Kidney tubule cell (primary cell): ENCODE results near the gene PRPF38B.
"Not testable (repeated sequence)": the region's sequence is repeated elsewhere in the genome, so short reads cannot be mapped to it uniquely, and the experiment has no call there.

ENCODE experiments used
- DNase-seq: peaks from one replicate; pipeline ENCODE4 v3.0.0-alpha.2; 2018; ENCODE audit warnings: low spot score

The PRPF38B gene

DNA sequence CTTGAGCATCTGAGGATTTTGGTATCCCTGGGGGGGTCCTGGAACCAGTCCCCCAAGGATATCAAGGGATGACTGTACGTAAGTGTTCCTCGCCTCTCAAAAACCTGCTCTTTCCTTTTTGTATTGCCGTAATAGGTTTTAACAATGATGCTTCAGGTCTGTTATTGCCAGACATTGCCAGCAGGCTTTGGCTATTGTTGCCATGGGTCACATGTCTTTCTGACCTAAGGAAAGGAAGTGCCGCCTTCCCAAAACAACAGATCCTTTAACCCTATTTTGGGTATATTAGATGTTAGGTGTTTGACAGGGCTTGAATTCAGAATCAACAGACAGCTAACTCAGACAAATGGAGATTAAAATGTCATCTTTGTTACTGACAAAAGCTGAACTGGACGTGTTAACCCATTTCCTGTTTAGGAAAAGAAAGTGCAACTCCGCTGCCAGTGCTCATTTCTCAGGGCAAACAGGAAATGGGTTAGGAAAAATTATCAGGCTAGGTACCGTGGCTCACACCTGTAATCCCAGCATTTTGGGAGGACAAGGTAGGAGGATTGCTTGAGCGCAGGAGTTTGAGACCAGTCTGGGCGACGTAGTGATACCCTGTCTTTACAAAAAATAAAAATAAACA lies 12.4 kb upstream of the PRPF38B start:
- DNase-seq = no peak

DNA sequence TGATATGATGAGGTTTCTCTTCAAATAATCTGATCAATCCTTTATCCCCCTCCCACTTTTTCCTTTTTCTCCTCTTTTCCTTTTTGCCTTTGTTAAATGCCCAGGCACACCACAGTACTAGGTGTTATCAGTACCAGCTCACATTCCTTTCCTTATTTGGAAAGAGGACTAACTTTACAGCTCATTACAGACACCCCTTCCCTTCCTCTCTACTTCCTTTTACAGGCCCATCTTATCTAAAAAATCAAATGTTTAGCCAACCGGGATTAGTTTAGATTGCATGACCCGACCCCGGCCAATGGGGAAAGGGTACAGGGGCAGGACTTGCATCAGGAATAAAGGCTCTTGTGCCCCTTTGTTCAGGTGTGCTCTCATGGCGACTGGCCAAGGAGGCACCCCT lies 10.4 kb upstream of the PRPF38B start:
- peak; percentile 26 for DNase-seq

DNA sequence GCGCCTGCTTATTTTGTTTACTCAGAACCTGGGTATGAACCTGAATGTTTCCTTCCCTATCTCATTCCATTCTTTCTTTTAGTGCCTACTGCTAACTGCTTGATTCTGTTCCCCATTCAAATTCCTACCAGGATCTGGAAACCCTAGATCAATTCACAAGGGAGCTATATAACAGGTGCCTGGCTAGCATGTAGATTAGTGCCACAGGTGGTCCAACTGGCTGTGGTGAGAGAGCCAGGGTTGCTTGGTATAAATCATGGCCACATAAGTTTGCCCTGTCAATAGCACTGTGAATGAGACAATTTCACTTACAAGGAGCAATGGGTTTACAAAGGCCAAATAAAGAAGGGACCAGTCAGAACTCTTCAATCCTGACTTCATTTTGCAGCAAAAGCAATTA lies 6.6 kb upstream of the PRPF38B start:
- no peak for DNase-seq

DNA sequence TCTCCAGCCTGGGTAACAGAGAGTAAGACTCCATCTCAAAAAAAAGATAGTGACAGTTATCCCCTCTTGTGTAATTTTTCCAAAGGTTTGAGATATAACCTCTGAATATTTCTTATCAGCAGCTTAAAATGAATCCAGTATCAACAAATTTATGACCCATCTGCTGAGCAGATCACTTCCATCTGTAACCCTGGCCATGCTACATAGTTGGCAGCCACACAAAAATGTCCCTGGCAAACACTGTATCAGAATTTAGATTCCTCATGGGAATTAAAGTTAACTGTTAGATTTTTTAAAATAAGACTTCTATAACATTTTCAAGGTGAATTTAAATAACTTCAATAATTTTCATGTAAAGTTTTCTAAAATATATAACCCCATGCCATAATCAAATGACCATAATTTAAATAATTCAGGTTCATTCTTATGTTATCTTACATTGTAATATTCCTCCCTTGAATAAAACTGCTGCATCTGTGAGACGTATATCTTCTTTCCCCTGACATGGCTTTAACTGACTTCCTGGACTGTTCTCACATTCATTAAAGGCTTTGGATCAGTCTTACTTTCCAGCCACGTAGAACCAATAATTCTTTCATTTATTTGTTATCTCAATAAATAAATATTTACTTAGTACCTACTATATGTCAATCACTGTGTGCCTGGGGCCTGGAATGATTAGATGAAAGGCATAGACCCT lies 5.3 kb upstream of the PRPF38B start:
- DNase-seq = no peak

DNA sequence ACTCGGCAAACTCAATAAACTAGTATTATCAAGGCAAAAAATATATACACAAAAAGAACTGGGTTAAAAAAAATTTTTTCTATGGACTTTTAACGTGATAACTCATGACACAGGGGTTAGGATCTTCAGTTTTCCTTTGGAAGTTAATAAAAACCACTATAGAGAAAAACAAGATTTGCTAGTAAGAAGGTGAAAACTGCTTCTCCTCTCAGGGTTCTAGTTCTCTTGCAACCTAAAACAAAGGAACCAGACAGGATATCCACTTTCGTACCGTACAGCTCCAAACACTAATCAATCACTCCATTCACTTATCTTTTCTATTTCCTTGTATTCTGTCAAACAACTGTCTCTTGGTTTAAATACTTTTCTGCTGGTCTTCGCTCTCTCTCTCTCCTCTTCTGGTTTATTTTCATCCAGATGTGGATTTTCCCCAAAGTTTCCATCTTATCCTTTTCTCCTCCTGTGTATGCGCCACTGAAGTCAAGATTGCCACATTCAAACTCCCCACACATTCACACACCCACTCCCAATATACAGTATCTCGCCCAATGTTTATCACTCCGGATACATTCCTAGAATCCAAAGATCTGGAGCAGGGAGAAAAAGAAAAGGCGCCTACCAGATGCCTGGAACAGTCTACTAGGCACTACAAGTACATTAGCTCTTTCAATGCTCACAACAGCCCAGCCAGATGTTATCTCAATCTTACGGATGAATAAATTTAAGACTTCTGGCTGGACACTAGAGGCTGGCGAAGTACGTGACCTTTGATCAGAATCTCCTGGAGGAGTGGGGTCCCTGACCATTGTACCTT lies 775 bp upstream of the PRPF38B start:
- DNase-seq = peak; percentile 25

DNA sequence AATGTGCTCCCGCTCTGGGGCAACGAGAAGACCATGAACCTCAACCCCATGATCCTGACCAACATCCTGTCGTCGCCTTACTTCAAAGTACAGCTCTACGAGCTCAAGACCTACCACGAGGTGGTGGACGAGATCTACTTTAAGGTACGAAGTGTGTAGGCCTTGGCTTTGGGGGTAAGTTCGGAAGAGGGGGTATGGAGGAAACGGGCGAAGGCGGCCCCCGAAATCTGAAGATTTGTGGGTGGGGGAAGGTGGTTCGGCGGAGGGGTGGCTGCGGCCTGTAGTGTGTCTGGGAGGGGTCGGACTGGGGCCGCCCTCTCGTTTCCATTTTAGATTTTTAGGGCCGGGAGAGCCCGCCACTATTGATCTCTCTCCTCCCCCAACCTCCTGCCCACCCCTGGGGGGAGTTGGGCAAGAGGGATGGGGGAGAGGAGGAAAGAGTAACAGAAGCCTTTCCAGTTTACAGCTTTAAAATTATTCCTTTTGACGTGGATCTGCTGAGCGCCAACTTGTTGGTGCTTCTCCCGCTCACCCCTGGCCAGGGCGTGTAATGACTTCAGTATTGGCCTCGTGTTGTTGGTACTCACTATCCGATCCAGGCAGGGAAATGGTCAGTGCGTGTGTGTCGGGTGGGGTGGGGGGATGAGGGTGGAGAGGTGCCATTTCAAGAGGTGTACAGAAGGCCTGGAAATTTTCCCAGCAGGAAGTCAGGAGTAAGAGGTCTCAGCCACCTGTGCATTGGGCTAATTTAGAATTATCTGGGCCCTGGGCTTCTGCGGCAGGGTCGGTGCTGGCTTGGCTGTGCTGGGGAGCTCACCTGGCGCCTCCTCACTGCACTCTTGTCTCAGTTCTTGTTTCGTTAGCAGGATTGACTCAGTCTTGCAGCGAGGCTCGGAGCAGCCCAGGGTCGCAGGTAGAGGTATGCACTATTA lies 880 bp downstream of the PRPF38B start:
- DNase-seq = peak; percentile 70

DNA sequence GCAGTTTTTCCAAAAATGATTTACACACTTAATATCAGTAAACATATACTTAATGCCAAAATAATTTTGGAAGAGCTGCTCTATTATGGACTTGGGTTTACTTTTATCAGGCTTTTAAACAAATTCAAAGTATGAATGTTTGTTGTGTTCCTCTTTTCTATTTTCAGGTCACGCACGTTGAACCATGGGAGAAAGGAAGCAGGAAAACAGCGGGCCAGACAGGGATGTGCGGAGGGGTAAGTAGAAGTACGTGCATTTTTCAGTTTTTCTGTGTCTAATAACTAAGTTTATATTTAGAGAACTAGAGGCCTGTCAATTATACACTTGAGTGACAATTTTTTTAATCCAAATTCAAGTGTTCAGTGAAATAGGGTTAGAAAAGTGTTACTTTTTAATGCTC lies 3.4 kb downstream of the PRPF38B start:
- DNase-seq = no peak

DNA sequence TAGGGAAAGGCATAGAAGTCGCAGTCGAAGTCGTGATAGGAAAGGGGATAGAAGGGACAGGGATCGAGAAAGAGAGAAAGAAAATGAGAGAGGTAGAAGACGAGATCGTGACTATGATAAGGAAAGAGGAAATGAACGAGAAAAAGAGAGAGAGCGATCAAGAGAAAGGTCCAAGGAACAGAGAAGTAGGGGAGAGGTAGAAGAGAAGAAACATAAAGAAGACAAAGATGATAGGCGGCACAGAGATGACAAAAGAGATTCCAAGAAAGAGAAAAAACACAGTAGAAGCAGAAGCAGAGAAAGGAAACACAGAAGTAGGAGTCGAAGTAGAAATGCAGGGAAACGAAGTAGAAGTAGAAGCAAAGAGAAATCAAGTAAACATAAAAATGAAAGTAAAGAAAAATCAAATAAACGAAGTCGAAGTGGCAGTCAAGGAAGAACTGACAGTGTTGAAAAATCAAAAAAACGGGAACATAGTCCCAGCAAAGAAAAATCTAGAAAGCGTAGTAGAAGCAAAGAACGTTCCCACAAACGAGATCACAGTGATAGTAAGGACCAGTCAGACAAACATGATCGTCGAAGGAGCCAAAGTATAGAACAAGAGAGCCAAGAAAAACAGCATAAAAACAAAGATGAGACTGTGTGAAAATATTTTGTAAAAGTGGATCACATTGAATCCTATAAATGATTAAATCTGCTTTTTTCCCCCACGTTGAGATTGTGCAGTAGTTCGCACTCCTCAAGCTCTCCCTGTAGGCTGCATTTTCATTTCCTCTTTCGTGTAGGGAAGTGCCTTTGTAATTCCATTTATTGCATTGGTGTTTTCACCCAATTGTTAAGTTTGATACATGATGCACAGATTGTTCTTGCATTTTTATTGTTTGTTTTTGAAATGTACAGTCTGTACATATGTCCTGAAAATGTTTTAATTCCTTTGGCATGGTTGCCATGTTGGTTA lies 7.5 kb downstream of the PRPF38B start:
- DNase-seq = no peak

DNA sequence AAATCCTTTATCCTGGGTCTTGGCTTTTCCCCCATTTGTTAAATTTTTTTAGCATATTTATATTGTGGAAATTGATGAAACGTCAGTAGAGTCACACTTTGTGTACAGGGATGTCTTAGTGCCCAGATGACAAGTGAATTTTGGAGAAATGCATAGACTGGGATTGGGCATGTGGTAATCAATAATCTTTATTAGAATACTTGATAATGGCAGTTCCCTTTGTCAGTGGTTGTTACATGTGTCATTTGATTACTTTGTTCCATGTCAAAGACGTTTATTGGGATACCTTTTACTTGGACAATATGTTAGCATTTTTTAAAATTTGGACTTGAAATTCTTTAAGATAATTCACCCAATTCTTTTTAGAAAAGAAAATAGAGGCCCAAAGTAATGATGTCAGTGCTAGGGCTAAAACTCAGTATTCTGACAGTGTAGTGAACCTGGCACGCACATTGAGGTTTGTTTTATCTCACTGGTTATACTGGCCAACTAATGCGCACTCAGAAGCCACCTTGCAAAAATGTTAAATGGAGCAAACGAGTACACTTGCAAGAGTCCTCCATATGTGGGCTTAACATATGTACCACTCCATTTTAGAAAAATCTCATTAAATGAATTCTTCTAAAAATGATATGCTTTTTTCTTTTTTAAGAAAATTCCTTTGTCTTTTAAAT lies 9.2 kb downstream of the PRPF38B start:
- no peak for DNase-seq

DNA sequence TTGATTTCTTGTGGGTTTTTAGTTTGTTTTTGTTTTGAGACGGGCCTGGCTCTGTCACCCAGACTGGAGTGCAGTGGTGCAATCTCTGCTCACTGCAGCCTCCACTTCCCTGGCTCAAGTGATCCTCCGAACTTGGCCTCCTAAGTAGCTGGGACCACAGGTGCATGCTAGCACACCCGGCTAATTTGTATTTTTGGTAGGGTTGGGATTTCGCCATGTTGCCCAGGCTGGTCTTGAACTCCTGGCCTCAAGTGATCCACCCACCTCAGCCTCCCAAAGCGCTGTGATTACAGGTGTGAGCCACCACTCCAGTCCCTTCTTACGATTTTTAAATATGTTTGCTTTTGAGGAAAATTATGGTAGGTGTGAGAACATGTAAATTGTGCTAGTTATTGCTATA lies 10.0 kb downstream of the PRPF38B start:
- DNase-seq = not testable (repeated sequence)

DNA sequence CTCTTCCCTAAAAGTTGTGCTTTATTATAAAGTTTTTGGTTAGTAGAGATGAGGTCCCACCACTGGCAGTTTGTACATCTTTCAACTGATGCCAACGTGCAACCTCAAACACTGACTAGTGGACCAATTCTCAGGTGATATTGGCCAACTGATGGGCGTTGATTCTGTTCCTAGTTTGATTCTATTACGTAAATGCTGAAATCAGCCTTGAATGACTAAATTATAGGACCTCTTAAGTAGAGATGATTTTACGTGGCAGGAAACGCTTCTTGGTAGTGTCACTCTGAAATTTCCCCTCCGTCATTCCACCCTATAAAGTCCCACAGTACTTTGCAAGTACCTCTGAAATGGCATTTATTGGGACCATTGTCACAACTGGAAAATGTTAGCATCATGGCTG lies 11.8 kb downstream of the PRPF38B start:
- DNase-seq = no peak

DNA sequence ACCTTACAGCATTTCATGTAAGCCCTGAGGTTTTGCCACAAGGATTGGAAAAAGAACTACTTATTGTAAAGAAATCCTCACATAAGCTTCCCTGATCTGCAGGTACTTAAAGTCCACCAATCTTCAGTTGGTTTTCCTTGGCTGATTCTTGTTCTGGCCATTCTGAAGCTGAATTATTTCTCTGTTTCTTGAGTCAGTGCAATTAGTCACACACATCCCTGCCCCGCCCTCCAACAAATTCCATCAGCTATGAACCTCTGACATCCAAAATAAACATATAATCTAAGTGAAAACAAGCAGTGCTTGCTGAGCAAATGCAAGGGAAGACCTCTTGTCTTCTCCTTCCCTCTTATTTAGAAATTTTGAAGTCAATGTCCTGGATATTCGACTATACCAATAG lies 12.4 kb downstream of the PRPF38B start:
- DNase-seq = peak; percentile 68

DNA sequence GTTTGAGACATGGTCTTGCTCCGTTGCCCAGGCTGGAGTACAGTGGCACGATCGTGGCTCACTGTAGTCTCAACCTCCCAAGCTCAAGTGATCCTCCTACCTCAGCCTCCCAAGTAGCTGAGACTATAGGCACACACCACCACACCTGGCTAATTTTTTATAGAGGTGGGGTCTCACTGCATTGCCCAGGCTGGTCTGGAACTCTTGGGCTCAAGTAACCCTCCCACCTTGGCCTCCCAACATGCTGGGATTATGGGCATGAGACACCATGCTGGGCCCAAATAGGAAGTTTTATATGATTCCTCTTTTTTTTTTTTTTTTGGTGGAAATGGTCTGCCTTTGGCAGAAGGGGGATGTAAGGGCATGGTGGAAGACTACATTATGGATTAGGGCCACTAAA lies 14.5 kb downstream of the PRPF38B start:
- no peak for DNase-seq

DNA sequence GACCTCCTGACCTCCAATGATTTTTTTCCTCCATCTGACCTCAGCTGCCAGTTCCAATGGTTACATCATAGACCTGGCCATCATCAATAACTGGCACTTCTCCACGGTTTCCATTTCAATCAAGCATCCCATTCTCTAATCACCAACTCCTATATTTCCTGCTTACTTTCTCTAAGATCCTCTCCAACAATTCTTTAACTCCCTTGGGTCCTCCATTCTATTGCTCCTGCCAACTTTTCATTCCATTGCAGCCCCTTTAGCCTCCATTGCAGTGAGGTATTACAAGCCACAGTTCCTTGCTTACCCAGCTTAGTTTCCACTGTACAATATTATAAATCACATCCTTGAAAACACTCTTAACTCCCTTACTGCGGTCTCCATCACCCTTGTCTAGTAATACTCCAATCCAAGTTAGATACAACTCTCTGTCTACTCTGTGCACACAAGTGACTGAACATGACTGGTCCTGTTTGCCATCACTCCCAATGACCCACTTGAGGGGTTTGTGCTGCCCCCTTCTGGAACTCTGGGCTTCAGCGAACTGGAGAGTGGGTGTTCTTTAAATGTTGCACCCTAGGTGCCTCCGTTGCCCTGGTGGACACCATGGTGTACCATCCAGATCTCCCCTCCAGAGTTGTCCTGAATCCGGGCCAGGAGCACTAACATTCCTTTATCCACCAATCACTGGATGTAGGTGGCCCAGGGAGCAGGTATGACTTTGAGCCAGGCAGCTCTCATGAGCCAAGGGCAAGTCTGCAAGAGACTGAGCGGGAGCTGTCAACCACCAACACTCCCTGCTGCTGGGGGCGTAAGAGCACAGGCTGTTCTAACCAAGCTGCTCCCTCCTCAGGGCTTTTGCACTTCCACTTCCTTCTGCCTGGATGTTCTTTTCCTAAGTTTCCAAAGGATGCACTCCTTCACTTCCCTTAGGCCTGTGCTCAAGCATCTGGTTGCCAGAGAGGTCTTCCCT lies 16.9 kb downstream of the PRPF38B start:
- no peak for DNase-seq

DNA sequence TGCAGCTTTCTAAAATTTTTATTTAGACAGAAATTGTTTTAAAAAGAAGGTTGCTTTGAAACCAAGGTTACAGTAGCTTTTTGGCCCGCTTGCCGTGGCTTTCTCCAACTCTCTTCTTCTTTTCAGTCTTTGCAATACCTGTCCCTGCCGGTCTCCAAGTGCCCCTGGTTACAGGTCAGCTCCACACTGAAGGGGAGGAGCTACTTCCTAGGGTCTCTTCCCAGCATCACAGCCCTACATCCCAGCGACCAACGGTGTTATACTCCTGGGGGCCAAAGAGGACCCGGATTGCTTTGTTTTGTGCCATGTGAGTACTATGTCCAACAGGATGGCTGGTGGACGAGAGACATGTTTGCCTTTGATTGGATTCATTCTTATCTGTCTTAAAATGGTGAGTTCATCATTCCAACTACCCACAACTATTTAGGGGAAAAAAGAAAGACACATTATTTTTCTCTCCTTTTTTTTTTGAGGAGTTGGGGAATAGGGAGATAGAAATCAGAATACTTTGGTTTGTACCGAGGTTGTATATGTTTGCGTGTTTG lies 20.6 kb downstream of the PRPF38B start, which contains the start of gene FNDC7:
TSS of gene FNDC7 (plus strand) at position 303 of the 545 bp plus-strand sequence. CDS start at position 329, 26 bp downstream.
- no peak for DNase-seq

DNA sequence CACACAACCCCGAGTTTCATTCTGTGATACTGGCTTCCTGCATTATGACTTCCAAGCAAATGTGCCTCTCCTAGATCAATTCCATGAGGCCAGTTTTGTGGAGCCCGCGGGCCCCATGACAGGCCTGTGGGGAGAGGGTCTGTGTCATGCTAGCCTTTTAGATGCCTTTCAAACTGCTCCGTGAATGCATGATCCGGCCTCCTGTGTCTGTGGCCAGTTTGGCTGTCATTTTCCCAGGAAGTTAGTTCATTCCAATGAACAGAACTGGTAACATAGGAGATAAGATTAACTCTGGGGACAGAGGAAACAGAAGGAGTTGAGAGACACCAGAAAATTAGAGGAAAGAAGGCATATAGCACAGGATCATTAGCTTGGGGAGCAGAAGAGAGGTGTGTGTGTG lies 23.8 kb downstream of the PRPF38B start:
- no peak for DNase-seq

DNA sequence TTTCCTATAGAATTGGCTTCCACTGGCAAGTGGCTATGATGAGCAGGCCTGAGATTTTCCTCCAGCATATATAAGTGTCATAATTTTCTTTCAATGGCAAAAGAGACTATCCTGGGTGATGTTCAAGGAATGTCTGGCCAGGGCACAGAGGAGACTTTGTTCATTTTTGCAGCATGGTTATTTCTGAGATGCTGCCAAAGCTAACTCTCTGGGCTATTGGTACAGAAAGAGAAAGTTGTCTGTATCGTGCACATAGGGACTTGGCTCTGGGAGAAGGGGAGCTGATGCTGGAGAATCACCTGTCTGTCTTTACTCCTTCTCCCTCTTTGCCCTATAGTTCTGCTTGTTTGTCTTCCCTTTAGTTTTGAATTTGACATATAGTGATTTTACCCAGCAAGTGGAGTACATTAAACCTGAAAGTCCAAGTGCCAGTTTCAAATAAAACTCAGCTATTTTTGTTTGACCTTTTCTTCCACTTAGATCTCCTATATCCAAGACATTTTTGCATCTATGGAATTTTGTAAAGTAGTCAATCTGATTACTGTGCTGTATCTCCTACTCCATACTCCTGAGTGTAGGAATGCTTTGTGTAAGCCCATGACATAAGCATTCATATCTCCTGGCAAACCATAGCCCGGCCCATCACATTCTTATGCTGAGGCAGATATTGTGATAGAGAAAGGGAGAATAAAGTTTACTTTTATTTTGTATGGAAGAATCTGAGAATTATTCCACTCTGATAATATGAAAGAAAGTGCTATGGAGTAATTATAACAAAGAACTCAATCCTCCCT lies 24.5 kb downstream of the PRPF38B start:
- no peak for DNase-seq

DNA sequence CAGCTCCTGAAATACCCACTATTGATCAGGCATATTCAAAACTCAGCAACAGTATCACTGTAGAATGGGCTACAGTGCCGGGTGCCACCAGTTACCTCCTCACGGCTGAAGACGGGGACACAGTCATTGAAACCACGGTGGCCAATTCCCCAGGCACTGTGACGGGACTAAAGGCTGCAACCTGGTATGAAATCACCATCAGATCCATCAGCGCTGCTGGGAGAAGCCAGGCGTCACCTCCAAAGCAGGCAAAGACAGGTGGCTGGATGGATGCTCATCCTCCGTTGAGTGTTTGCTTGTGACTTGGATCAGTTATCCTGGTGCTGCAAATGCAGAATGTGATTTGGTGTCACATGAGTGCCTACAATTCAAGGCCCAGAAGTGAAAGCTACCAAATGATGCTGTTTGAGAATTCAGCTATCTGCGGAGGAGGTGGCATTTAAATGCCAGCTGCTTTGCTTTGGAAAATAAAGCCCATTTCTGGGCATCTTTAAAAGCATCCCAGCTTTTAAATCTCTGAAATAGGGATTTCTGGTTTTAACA lies 25.7 kb downstream of the PRPF38B start:
- no peak for DNase-seq
